Heart left ventricle (tissue), 16 donors: ENCODE measurements around the gene TNFSF4. TPM values are rescaled to one million over a fixed set of nuclear protein-coding genes. Genes with fewer than 3 reads are reported as not detected.

ENCODE experiments used
- ATAC-seq, 4 donors: fragments of 200-7000 bp; cut with Tn5 transposase; one replicate each; pipeline ENCODE4 v1.9.1; 2020 to 2022; ENCODE audit warnings: moderate library complexity in 4 of 4, mild to moderate bottlenecking in 3 of 4, moderate number of reproducible peaks in 1 of 4
- DNase-seq, 5 donors: peaks; one replicate each; pipeline ENCODE4 v3.0.0-alpha.2; 2020
- H3K27ac ChIP-seq, 12 donors: fragments of 200-600 bp; sonication (generic) in 4 of 12; one replicate each; pipeline versions ENCODE4 v1.5.0 to v1.8.0; 2016 to 2022; ENCODE audit warnings: mild to moderate bottlenecking in 2 of 12
- H3K27me3 ChIP-seq, 9 donors: fragments of 200-600 bp; sonication (generic) in 2 of 9; one replicate each; pipeline versions ENCODE4 v1.5.1 to v1.8.0; 2016 to 2022; ENCODE audit warnings: mild to moderate bottlenecking in 3 of 9
- H3K36me3 ChIP-seq, 9 donors: fragments of 200-600 bp; sonication (generic) in 2 of 9; one replicate each; pipeline versions ENCODE4 v1.5.0 to v1.8.0; 2018 to 2022; ENCODE audit warnings: mild to moderate bottlenecking in 2 of 9
- H3K4me1 ChIP-seq, 12 donors: fragments of 200-600 bp; sonication (generic) in 4 of 12; one replicate each; pipeline versions ENCODE4 v1.5.0 to v1.8.0; 2016 to 2022; ENCODE audit warnings: mild to moderate bottlenecking in 3 of 12
- H3K4me3 ChIP-seq, 12 donors: fragments of 200-600 bp; sonication (generic) in 4 of 12; one replicate each; pipeline versions ENCODE4 v1.5.0 to v1.8.0; 2017 to 2022; ENCODE audit warnings: mild to moderate bottlenecking in 9 of 12, moderate library complexity in 4 of 12
- H3K9me3 ChIP-seq, 12 donors: fragments of 200-600 bp; sonication (generic) in 4 of 12; one replicate each; pipeline versions ENCODE4 v1.5.0 to v1.8.0; 2016 to 2022; ENCODE audit warnings: mild to moderate bottlenecking in 1 of 12
- CTCF ChIP-seq, 12 donors: fragments of 200-600 bp; sonication (generic) in 4 of 12; IDR thresholded peaks; one replicate each; pipeline versions ENCODE4 v1.5.0 to v1.8.0; 2018 to 2022; ENCODE audit warnings: antibody characterized with exemption in 12 of 12, mild to moderate bottlenecking in 5 of 12
- POLR2A ChIP-seq, 2 donors: fragments of 450-650 bp; IDR thresholded peaks; one replicate each; pipeline ENCODE4 v1.6.1; 2017; ENCODE audit warnings: antibody characterized with exemption in 2 of 2, mild to moderate bottlenecking in 2 of 2, moderate library complexity in 2 of 2
- WGBS, 4 donors: extraction: QIAGEN DNeasy Blood & Tissue Kit in 2 of 4; methylation state at CpG; one replicate each; pipeline versions ENCODE4 v1.1.5 to v1.1.7; 2013 to 2018; 5-methylcytosine and 5-hydroxymethylcytosine counted together
- intact Hi-C, 10 donors: fragments of 100-400 bp; cut with DNase I; formaldehyde crosslinking; loops; one replicate each; pipeline versions ENCODE4 v1.11.1 to v1.14.2; 2022
- polyA plus RNA-seq, 2 donors: library from polyadenylated mRNA; stranded (reverse); fragments of 200-250 nt; gene quantifications; one replicate each; pipeline ENCODE4 v1.2.3, GENCODE V29; 2013
- total RNA-seq, 9 donors: library from RNA; depleted of rRNA in 2 of 9; stranded (reverse); fragments of >200 nt in 2 of 9; fragmentation: NEBNext Ultra II Directional in 3 of 9; extraction: Animal tissue kit (Norgen Biotek cat#: 25700) in 3 of 9; gene quantifications; one replicate each; pipeline versions ENCODE4 v1.1.0 to v1.2.4, GENCODE V29; 2016 to 2023
- donor health status: ischemic (EF 13 %, LVEDD 7.1; RV severe dilation, severe dysfunction).
- donor health status: healthy with polysubstance abuse.
- donor health status: DM: no; HTN: yes; CAD: no.
- donor health status: DM: no; HTN: no; CAD: no.
- donor health status: ischemic (EF 25% LVEDD 6.9; RV normal size, moderate dysfunction).
- donor health status: ischemic (EF 25% LVEDD 5.7; RV mildly dilated, moderate dysfunction).
- donor health status: healthy.
- donor health status: DM: yes; HTN: yes; CAD: no.
- donor health status: ischemic (EF 35%, LVEDD 5.7; RV mildly dilated, moderate dysfunction).
- donor health status: nonischemic (EF 11% LVEDD 7.7; RV severe dilation, severe dysfunction).
- donor health status: DM: yes; HTN: yes; CAD: no.
- donor health status: PGD.
- donor health status: ischemic (EF 29% LVEDD 5.4; RV normal size, mild dysfunction).
- donor health status: nonischemic (EF 23%, LVEDD 6.1; RV moderate dilation, normal function).

TNFSF4 gene
- total and polyA plus RNA-seq, 11 donors: 0.19 to 1.6 (median 0.60) TPM

DNA sequence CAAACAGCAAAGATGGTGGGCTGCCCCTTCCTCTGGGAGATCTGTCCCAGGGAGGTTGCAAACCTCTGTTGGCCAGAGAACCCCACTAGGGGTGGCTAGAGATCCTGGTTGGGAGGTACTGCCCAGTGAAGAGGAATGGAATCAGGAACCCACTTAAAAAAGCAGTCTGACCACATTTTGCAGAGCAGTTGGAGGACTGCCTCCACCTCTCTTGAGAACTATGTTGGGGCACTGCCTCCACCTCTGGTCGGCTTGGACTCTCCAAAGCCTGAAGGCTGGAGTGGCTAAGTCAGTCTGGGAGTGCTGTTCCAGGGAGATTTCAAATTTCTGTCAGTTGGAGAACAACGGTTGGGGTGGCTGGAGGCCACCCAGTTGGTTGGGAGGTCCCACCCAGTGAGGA is 58.6 kb downstream of the TNFSF4 start:
- Histone ChIP-seq H3K4me3 (no peak overlapping the region), H3K9me3 (peaks cover 0 to 35% (median 4%) of the 10 kb centered on the region in 12 donors), H3K27me3 (no peaks in the 10 kb centered on the region), H3K36me3 (no peaks in the 10 kb centered on the region), H3K27ac (no peak overlapping the region), H3K4me1 (no peaks in the 10 kb centered on the region)
- intact Hi-C loops: no loop called here
- no peak for TF ChIP-seq CTCF (IDR thresholded peaks at IDR 0.05)
- no peak for TF ChIP-seq POLR2A (IDR thresholded peaks at IDR 0.05)
- WGBS, 4 donors: 73 to 79% (median 75%) methylated on average over 2 of the region's 2 CpGs
- ATAC-seq (no peak), DNase-seq (no peak)

DNA sequence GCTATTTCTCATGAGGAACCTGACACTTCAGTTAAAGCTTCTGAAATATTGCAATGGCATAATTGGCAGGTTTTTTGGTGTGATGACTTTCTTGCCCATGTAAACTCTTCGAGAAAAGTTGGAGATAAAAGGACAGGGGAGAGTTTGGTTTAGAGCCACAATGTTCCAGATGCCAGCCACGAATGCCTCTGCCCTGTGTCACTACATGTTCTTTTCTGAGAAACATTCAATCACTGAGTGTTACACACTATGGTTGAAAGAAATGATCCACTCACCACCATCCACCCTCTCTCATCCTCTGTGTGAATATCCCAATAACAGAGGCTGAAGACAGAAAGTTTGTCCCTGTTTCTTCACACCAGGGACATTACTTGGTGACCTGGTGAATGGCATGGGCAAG is 66.4 kb downstream of the TNFSF4 start:
- no peaks in the 10 kb centered on the region for H3K27me3 ChIP-seq
- no peaks in the 10 kb centered on the region for H3K4me1 ChIP-seq
- 58 to 77% (median 73%) methylated on average over 2 of the region's 2 CpGs for WGBS, 4 donors
- no peak overlapping the region for H3K27ac ChIP-seq
- H3K4me3 ChIP-seq: no peak overlapping the region
- TF ChIP-seq POLR2A (IDR thresholded peaks at IDR 0.05) (no peak), CTCF (IDR thresholded peaks at IDR 0.05) (no peak)
- no peak for DNase-seq
- intact Hi-C loops: no loop called here
- no peaks in the 10 kb centered on the region for H3K36me3 ChIP-seq
- ATAC-seq: no peak
- H3K9me3 ChIP-seq: peaks cover 0 to 30% (median under 1%) of the 10 kb centered on the region in 12 donors

GRCh38 chr1:173139706-173140105 is 67.4 kb downstream of the TNFSF4 start:
- 90 to 100% (median 95%) methylated on average over 3 of the region's 3 CpGs for WGBS, 4 donors
- Histone ChIP-seq H3K27ac (no peak overlapping the region), H3K27me3 (no peaks in the 10 kb centered on the region), H3K36me3 (no peaks in the 10 kb centered on the region), H3K4me3 (no peak overlapping the region), H3K4me1 (no peaks in the 10 kb centered on the region), H3K9me3 (peaks cover 0 to 20% (median 0%) of the 10 kb centered on the region in 12 donors)
- ATAC-seq: no peak
- no peak for TF ChIP-seq CTCF (IDR thresholded peaks at IDR 0.05)
- TF ChIP-seq POLR2A (IDR thresholded peaks at IDR 0.05): no peak
- no peak for DNase-seq
- intact Hi-C loops: no loop called here

DNA sequence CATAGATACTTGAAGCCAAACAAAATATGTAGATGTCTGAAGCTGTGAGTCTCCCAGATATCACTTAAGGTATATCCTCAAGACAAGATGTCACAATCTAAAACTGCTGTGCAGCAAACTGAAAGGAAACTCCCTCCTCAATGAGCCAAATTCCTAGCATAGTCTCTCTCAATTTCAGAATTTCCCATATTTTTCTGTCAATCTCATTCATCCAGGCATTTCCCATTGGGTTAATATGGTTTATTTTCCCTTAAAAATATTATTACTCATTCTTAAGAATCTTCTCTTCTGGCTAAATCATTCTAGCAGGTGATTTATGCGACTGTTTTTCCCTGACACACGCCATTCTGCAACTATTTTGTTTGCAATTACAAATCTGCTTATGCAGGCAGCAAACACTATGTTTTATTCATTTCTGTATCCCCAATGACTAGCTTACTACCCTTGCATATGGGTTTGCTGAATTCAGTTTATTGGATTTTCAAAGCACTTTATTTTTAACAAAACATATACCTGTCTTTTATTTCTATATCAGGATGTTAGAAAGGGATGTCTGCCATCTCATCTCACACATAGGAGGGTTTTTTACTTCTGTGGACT is 69.9 kb downstream of the TNFSF4 start:
- TF ChIP-seq CTCF (IDR thresholded peaks at IDR 0.05): no peak
- TF ChIP-seq POLR2A (IDR thresholded peaks at IDR 0.05): no peak
- intact Hi-C loops: no loop called here
- WGBS, 4 donors: 80 to 84% (median 81%) methylated on average over 2 of the region's 2 CpGs
- Histone ChIP-seq H3K36me3 (no peaks in the 10 kb centered on the region), H3K27ac (no peak overlapping the region), H3K27me3 (no peaks in the 10 kb centered on the region), H3K9me3 (peaks cover 0 to 4% (median 0%) of the 10 kb centered on the region in 12 donors), H3K4me3 (no peak overlapping the region), H3K4me1 (no peaks in the 10 kb centered on the region)
- no peak for DNase-seq
- ATAC-seq: no peak
